Liver (tissue), 3 donors: ENCODE data around the gene ARHGAP21.

Experiments
- ATF3 ChIP-seq: IDR thresholded peaks from 2 replicates; pipeline ENCODE4 v1.6.1; 2016; ENCODE audit warnings: antibody characterized with exemption
- EGR1 ChIP-seq, 2 donors: IDR thresholded peaks; 2 replicates each; pipeline ENCODE4 v1.6.1; 2016 to 2018; ENCODE audit warnings: antibody characterized with exemption in 2 of 2, low read depth in 2 of 2
- HNF4A ChIP-seq, 2 donors: conservative IDR thresholded peaks; 2 replicates each; pipeline ENCODE4 v1.6.1; 2016; ENCODE audit warnings: antibody characterized with exemption in 2 of 2, mild to moderate bottlenecking in 2 of 2
- HNF4G ChIP-seq: IDR thresholded peaks from 2 replicates; pipeline ENCODE4 v1.6.1; 2016; ENCODE audit warnings: antibody characterized with exemption
- RAD21 ChIP-seq, 2 donors: IDR thresholded peaks; 2 replicates each; pipeline ENCODE4 v1.6.1; 2016; ENCODE audit warnings: antibody characterized with exemption in 2 of 2, mild to moderate bottlenecking in 2 of 2
- RXRA ChIP-seq, 2 donors: IDR thresholded peaks; 2 replicates each; pipeline ENCODE4 v1.6.1; 2017 to 2018; ENCODE audit warnings: antibody characterized with exemption in 2 of 2, mild to moderate bottlenecking in 1 of 2
- TAF1 ChIP-seq: conservative IDR thresholded peaks from 2 replicates; pipeline ENCODE4 v1.6.1; 2016; ENCODE audit warnings: antibody characterized with exemption, mild to moderate bottlenecking
- YY1 ChIP-seq: IDR thresholded peaks from 2 replicates; pipeline ENCODE4 v1.6.1; 2016; ENCODE audit warnings: antibody characterized with exemption, mild to moderate bottlenecking
- TF ChIP-seq, protein P1 (sequence below): fragments of 150-350 bp; IDR thresholded peaks from 2 replicates; pipeline ENCODE4 v1.5.1; 2017; ENCODE audit warnings: improper control_type of control experiment, low read depth, low read length; ENCODE audit not compliant: missing input control
- TF ChIP-seq, protein P2 (sequence below): IDR thresholded peaks from 2 replicates; pipeline ENCODE4 v1.6.1; 2016; ENCODE audit warnings: antibody characterized with exemption, mild to moderate bottlenecking
- TF ChIP-seq, protein P3 (sequence below): IDR thresholded peaks from 2 replicates; pipeline ENCODE4 v1.6.1; 2016; ENCODE audit warnings: antibody characterized with exemption
- donor health status: healthy.
- donor health status: healthy.

GRCh38 chr10:24561453-24561852 lies 162.2 kb downstream of the ARHGAP21 start:
- TF ChIP-seq, protein P1, sequence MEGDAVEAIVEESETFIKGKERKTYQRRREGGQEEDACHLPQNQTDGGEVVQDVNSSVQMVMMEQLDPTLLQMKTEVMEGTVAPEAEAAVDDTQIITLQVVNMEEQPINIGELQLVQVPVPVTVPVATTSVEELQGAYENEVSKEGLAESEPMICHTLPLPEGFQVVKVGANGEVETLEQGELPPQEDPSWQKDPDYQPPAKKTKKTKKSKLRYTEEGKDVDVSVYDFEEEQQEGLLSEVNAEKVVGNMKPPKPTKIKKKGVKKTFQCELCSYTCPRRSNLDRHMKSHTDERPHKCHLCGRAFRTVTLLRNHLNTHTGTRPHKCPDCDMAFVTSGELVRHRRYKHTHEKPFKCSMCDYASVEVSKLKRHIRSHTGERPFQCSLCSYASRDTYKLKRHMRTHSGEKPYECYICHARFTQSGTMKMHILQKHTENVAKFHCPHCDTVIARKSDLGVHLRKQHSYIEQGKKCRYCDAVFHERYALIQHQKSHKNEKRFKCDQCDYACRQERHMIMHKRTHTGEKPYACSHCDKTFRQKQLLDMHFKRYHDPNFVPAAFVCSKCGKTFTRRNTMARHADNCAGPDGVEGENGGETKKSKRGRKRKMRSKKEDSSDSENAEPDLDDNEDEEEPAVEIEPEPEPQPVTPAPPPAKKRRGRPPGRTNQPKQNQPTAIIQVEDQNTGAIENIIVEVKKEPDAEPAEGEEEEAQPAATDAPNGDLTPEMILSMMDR: no peak
- TF ChIP-seq, protein P2, sequence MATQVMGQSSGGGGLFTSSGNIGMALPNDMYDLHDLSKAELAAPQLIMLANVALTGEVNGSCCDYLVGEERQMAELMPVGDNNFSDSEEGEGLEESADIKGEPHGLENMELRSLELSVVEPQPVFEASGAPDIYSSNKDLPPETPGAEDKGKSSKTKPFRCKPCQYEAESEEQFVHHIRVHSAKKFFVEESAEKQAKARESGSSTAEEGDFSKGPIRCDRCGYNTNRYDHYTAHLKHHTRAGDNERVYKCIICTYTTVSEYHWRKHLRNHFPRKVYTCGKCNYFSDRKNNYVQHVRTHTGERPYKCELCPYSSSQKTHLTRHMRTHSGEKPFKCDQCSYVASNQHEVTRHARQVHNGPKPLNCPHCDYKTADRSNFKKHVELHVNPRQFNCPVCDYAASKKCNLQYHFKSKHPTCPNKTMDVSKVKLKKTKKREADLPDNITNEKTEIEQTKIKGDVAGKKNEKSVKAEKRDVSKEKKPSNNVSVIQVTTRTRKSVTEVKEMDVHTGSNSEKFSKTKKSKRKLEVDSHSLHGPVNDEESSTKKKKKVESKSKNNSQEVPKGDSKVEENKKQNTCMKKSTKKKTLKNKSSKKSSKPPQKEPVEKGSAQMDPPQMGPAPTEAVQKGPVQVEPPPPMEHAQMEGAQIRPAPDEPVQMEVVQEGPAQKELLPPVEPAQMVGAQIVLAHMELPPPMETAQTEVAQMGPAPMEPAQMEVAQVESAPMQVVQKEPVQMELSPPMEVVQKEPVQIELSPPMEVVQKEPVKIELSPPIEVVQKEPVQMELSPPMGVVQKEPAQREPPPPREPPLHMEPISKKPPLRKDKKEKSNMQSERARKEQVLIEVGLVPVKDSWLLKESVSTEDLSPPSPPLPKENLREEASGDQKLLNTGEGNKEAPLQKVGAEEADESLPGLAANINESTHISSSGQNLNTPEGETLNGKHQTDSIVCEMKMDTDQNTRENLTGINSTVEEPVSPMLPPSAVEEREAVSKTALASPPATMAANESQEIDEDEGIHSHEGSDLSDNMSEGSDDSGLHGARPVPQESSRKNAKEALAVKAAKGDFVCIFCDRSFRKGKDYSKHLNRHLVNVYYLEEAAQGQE: no peak
- TF ChIP-seq RAD21 (IDR thresholded peaks at IDR 0.05): no peak
- TF ChIP-seq, protein P3, sequence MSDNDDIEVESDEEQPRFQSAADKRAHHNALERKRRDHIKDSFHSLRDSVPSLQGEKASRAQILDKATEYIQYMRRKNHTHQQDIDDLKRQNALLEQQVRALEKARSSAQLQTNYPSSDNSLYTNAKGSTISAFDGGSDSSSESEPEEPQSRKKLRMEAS: no peak
- no peak for TF ChIP-seq ATF3
- TF ChIP-seq YY1: no peak
- no peak for TF ChIP-seq RXRA (IDR thresholded peaks at IDR 0.05)
- TF ChIP-seq EGR1 (IDR thresholded peaks at IDR 0.05; ENCODE audit: low read depth in 2 of 2): no peak
- no peak for TF ChIP-seq TAF1
- TF ChIP-seq HNF4A (conservative IDR thresholded peaks at IDR 0.05): no peak
- TF ChIP-seq HNF4G: no peak
